H9 (cell line): ENCODE measurements around the gene MN1. TPM values are rescaled to one million over a fixed set of nuclear protein-coding genes. Genes with fewer than 3 reads are reported as not detected.
A peak's percentile ranks its signal among the peaks of the same experiment; 100 is the strongest.

Experiments
- DNase-seq: peaks from one replicate; pipeline ENCODE4 v3.0.0-alpha.2; 2017
- H2AFZ ChIP-seq: one replicate; pipeline ENCODE4 v1.6.1; 2013; ENCODE audit warnings: mild to moderate bottlenecking, low read length, control low read depth, moderate library complexity
- H2AK5ac ChIP-seq: 2 replicates; pipeline ENCODE4 v1.6.1; 2013; ENCODE audit warnings: low read length, control low read depth, mixed read lengths; ENCODE audit not compliant: insufficient read length
- H2BK120ac ChIP-seq: one replicate; pipeline ENCODE4 v1.6.1; 2013; ENCODE audit warnings: low read depth, mild to moderate bottlenecking, low read length, control low read depth, inconsistent platforms; ENCODE audit not compliant: poor library complexity, severe bottlenecking
- H2BK12ac ChIP-seq: 2 replicates; pipeline ENCODE4 v1.6.1; 2013; ENCODE audit warnings: low read length, control low read depth, mixed read lengths, low read depth; ENCODE audit not compliant: insufficient read length
- H2BK15ac ChIP-seq: 2 replicates; pipeline ENCODE4 v1.6.1; 2013; ENCODE audit warnings: low read depth, low read length, control low read depth
- H2BK20ac ChIP-seq: one replicate; pipeline ENCODE4 v1.6.1; 2013; ENCODE audit warnings: low read depth, mild to moderate bottlenecking, low read length, control low read depth, inconsistent platforms; ENCODE audit not compliant: poor library complexity, severe bottlenecking
- H2BK5ac ChIP-seq: 2 replicates; pipeline ENCODE4 v1.6.1; 2013; ENCODE audit warnings: low read length, control low read depth, mixed read lengths; ENCODE audit not compliant: insufficient read length
- H3K14ac ChIP-seq: 2 replicates; pipeline ENCODE4 v1.6.1; 2013; ENCODE audit warnings: low read length, control low read depth; ENCODE audit not compliant: insufficient read depth
- H3K18ac ChIP-seq: 2 replicates; pipeline ENCODE4 v1.6.1; 2013; ENCODE audit warnings: low read depth, mild to moderate bottlenecking, mixed read lengths, low read length, control low read depth; ENCODE audit not compliant: insufficient read length
- H3K23ac ChIP-seq: 2 replicates; pipeline ENCODE4 v1.6.1; 2013; ENCODE audit warnings: low read length, control low read depth, mixed read lengths, low read depth; ENCODE audit not compliant: insufficient read length
- H3K23me2 ChIP-seq: 2 replicates; pipeline ENCODE4 v1.6.1; 2013; ENCODE audit warnings: low read depth, mild to moderate bottlenecking, mixed read lengths, low read length, control low read depth; ENCODE audit not compliant: insufficient read length, poor library complexity, severe bottlenecking
- H3K27ac ChIP-seq: 2 replicates; pipeline ENCODE4 v1.5.1; 2013; ENCODE audit warnings: low read length, control low read depth, mixed read lengths, low read depth; ENCODE audit not compliant: insufficient read length
- H3K27me3 ChIP-seq: 2 replicates; pipeline ENCODE4 v1.6.1; 2013; ENCODE audit warnings: low read length, control low read depth, inconsistent platforms; ENCODE audit not compliant: insufficient read depth
- H3K4ac ChIP-seq: 2 replicates; pipeline ENCODE4 v1.6.1; 2013; ENCODE audit warnings: low read depth, mild to moderate bottlenecking, control low read depth, inconsistent platforms, low read length, moderate library complexity
- H3K4me1 ChIP-seq: 2 replicates; pipeline ENCODE4 v1.6.1; 2013; ENCODE audit warnings: low read length, control low read depth, inconsistent platforms; ENCODE audit not compliant: insufficient read depth
- H3K4me2 ChIP-seq: 2 replicates; pipeline ENCODE4 v1.6.1; 2013; ENCODE audit warnings: low read length, control low read depth, mixed read lengths; ENCODE audit not compliant: insufficient read length, insufficient read depth
- H3K56ac ChIP-seq: 2 replicates; pipeline ENCODE4 v1.6.1; 2013; ENCODE audit warnings: low read depth, mild to moderate bottlenecking, mixed read lengths, low read length, control low read depth; ENCODE audit not compliant: insufficient read length
- H3K79me1 ChIP-seq: 2 replicates; pipeline ENCODE4 v1.6.1; 2013; ENCODE audit warnings: low read depth, mild to moderate bottlenecking, moderate library complexity, low read length, control low read depth, inconsistent platforms; ENCODE audit not compliant: insufficient read depth, poor library complexity, severe bottlenecking
- H3K79me2 ChIP-seq: 2 replicates; pipeline ENCODE4 v1.6.1; 2013; ENCODE audit warnings: low read length, control low read depth, inconsistent platforms; ENCODE audit not compliant: insufficient read depth
- H3K9ac ChIP-seq: 2 replicates; pipeline ENCODE4 v1.6.1; 2013; ENCODE audit warnings: low read length, control low read depth, mixed read lengths; ENCODE audit not compliant: insufficient read length; ENCODE audit errors: extremely low read depth
- H3K9me3 ChIP-seq: one replicate; pipeline ENCODE4 v1.6.1; 2013; ENCODE audit warnings: low read depth, low read length, inconsistent platforms; ENCODE audit not compliant: control insufficient read depth
- H3T11ph ChIP-seq: one replicate; pipeline ENCODE4 v1.6.1; 2013; ENCODE audit warnings: mild to moderate bottlenecking, low read length, control low read depth, inconsistent platforms
- H4K20me1 ChIP-seq: one replicate; pipeline ENCODE4 v1.6.1; 2013; ENCODE audit not compliant: control insufficient read depth, insufficient read length, insufficient read depth
- H4K5ac ChIP-seq: 2 replicates; pipeline ENCODE4 v1.6.1; 2013; ENCODE audit warnings: low read depth, mild to moderate bottlenecking, mixed read lengths, low read length, control low read depth; ENCODE audit not compliant: insufficient read length
- H4K8ac ChIP-seq: replicated peaks from 2 replicates; pipeline ENCODE4 v1.6.1; 2013; ENCODE audit warnings: low read length, control low read depth, mixed read lengths, low read depth; ENCODE audit not compliant: insufficient read length
- H4K91ac ChIP-seq: 2 replicates; pipeline ENCODE4 v1.6.1; 2013; ENCODE audit warnings: low read depth, mild to moderate bottlenecking, moderate library complexity, mixed read lengths, low read length, control low read depth; ENCODE audit not compliant: insufficient read length
- H3K27ac Mint-ChIP-seq, 3 experiments: 2 replicates in 2 of 3; 3 replicates in 1 of 3; pipeline ENCODE4 v1.8.0; 2020 to 2021; ENCODE audit warnings: mixed read lengths in 3 of 3, mild to moderate bottlenecking in 1 of 3, moderate library complexity in 1 of 3
- H3K27me3 Mint-ChIP-seq: 2 replicates; pipeline ENCODE4 v1.8.0; 2021; ENCODE audit warnings: low read depth, mild to moderate bottlenecking, moderate library complexity, mixed read lengths
- H3K36me3 Mint-ChIP-seq, 3 experiments: 2 replicates in 2 of 3; 3 replicates in 1 of 3; pipeline ENCODE4 v1.8.0; 2020 to 2021; ENCODE audit warnings: low read depth in 3 of 3, mixed read lengths in 3 of 3; ENCODE audit not compliant: insufficient read depth in 1 of 3
- H3K4me1 Mint-ChIP-seq, 2 experiments: 2 replicates each; pipeline ENCODE4 v1.8.0; 2020; ENCODE audit warnings: mixed read lengths in 2 of 2
- H3K4me3 Mint-ChIP-seq, 2 experiments: 2 replicates in 1 of 2; 3 replicates in 1 of 2; pipeline ENCODE4 v1.8.0; 2020 to 2021; ENCODE audit warnings: mild to moderate bottlenecking in 2 of 2, mixed read lengths in 2 of 2, moderate library complexity in 1 of 2
- H3K9me3 Mint-ChIP-seq, 2 experiments: 2 replicates in 1 of 2; 3 replicates in 1 of 2; pipeline ENCODE4 v1.8.0; 2020; ENCODE audit warnings: mild to moderate bottlenecking in 2 of 2, mixed read lengths in 2 of 2, moderate library complexity in 1 of 2
- CTCF ChIP-seq: fragments of 200-600 bp; sonication (generic); conservative IDR thresholded peaks from 3 replicates; pipeline ENCODE4 v1.8.0; 2021; ENCODE audit warnings: antibody characterized with exemption, mild to moderate bottlenecking
- WGBS: extraction: QIAGEN DNeasy Blood & Tissue Kit; methylation state at CpG from one replicate; pipeline ENCODE4 v1.1.7; 2013; ENCODE audit warnings: missing lambda C conversion rate, low lambda C conversion rate, mixed read lengths; ENCODE audit not compliant: insufficient read length; ENCODE audit errors: extremely low coverage; 5-methylcytosine and 5-hydroxymethylcytosine counted together
- total RNA-seq: library from RNA; stranded (reverse); gene quantifications from 2 replicates; pipeline ENCODE4 v1.2.1, GENCODE V29; 2021

Gene MN1
- total RNA-seq, 1 experiment from 2014 or later: 2.8 TPM

GRCh38 chr22:27784120-27784475 lies 17.5 kb downstream of the MN1 start:
- Mint-ChIP-seq H3K27ac (peak overlapping the region; percentile 28 to 86 (median 52); a peak in 4 of 7 replicates), H3K4me1 (peaks cover 41 to 52% of the 10 kb centered on the region in 2 experiments), H3K9me3 (peaks cover 0 to 6% of the 10 kb centered on the region in 2 experiments; a peak in 3 of 5 replicates), H3K27me3 (peaks cover 15% of the 10 kb centered on the region), H3K4me3 (0 out of 5 replicates have a peak overlapping the region, but pooled peaks of 1 of the 2 experiments have one; percentile 22), H3K36me3 (peaks cover 0 to 8% (median 6%) of the 10 kb centered on the region in 3 experiments; a peak in 6 of 7 replicates)
- H2BK5ac ChIP-seq: no peak overlapping the region
- H3K23me2 ChIP-seq: no peaks in the 10 kb centered on the region
- no peak for DNase-seq
- H3K18ac ChIP-seq: peak overlapping the region; percentile 12
- no peak overlapping the region for H2BK20ac ChIP-seq
- H2BK15ac ChIP-seq: no peak overlapping the region
- no peak overlapping the region for H3K14ac ChIP-seq
- H3K27ac ChIP-seq: no peak overlapping the region
- H3T11ph ChIP-seq: no peak overlapping the region
- H4K8ac ChIP-seq: no peak overlapping the region
- no peak overlapping the region for H2BK12ac ChIP-seq
- H2AFZ ChIP-seq: no peak overlapping the region
- no peak overlapping the region for H3K9ac ChIP-seq
- peaks cover 12% of the 10 kb centered on the region; the same call in 1 of the 2 replicates for H3K4me1 ChIP-seq
- H3K4me2 ChIP-seq: no peak overlapping the region
- no peaks in the 10 kb centered on the region for H3K79me2 ChIP-seq
- H3K9me3 ChIP-seq: no peaks in the 10 kb centered on the region
- TF ChIP-seq CTCF: no peak
- no CpG with 5 or more reads among the region's 6 CpGs for WGBS
- no peaks in the 10 kb centered on the region for H3K27me3 ChIP-seq
- H3K79me1 ChIP-seq: no peaks in the 10 kb centered on the region
- no peak overlapping the region for H2BK120ac ChIP-seq
- H4K91ac ChIP-seq: no peak overlapping the region
- no peak overlapping the region for H3K23ac ChIP-seq
- H2AK5ac ChIP-seq: no peak overlapping the region
- no peak overlapping the region for H3K56ac ChIP-seq
- no peak overlapping the region for H3K4ac ChIP-seq
- H4K5ac ChIP-seq: no peak overlapping the region
- H4K20me1 ChIP-seq: no peaks in the 10 kb centered on the region
